ENCODE results near the gene IYD.

Gene IYD

GRCh38 chr6:150368762-150369161 lies at the start of gene IYD:
Gene IYD, plus strand, starts transcription at chr6:150369012. Its CDS starts 20 bp downstream, at chr6:150369032.
- no peaks in the 10 kb centered on the region for H4K20me1 ChIP-seq (ENCODE audit: insufficient read depth, low read length)
- no peaks in the 10 kb centered on the region for H3K9me3 ChIP-seq (ENCODE audit: insufficient read depth, low read length, severe bottlenecking)
- H3K9ac ChIP-seq (ENCODE audit: low read depth, low read length) = no peak within 1 kb of the TSS
- no peaks in the 10 kb centered on the region for H3K4me1 ChIP-seq (ENCODE audit: insufficient read depth, low read length)
- no peak within 1 kb of the TSS for H2AFZ ChIP-seq (ENCODE audit: low read depth, low read length)
- no peaks in the 10 kb centered on the region for H3K36me3 ChIP-seq (ENCODE audit: insufficient read depth, low read length)
- DNase-seq (no peak), ATAC-seq (ENCODE audit: insufficient read depth, low read depth) (no peak)
- no peak within 1 kb of the TSS for H3K27ac ChIP-seq (ENCODE audit: low read length)
- no peak within 1 kb of the TSS for H3K4me3 ChIP-seq (ENCODE audit: low read depth in 1 of 2, low read length in 2 of 2)
- peaks cover 12% of the 10 kb centered on the region for H3K27me3 ChIP-seq (ENCODE audit: insufficient read depth, low read length, poor library complexity)
- TF ChIP-seq CTCF (IDR thresholded peaks at IDR 0.05; ENCODE audit: borderline replicate concordance, extremely low read depth, low read length, poor library complexity, severe bottlenecking) (no peak), EZH2 (IDR thresholded peaks at IDR 0.05; ENCODE audit: borderline replicate concordance, low read depth, low read length, severe bottlenecking) (no peak)
- no peak within 1 kb of the TSS for H3K4me2 ChIP-seq (ENCODE audit: insufficient read depth, low read length)
- no peaks in the 10 kb centered on the region for H3K79me2 ChIP-seq (ENCODE audit: insufficient read depth, low read length)

- no peak for TF ChIP-seq EZH2 (IDR thresholded peaks at IDR 0.05; ENCODE audit: borderline replicate concordance, low read depth, low read length, severe bottlenecking)
- no peak for TF ChIP-seq CTCF (IDR thresholded peaks at IDR 0.05; ENCODE audit: borderline replicate concordance, extremely low read depth, low read length, poor library complexity, severe bottlenecking)
- Histone ChIP-seq H4K20me1 (ENCODE audit: insufficient read depth, low read length) (no peaks in the 10 kb centered on the region), H3K36me3 (ENCODE audit: insufficient read depth, low read length) (no peaks in the 10 kb centered on the region), H3K4me1 (ENCODE audit: insufficient read depth, low read length) (no peaks in the 10 kb centered on the region), H3K9ac (ENCODE audit: low read depth, low read length) (no peak overlapping the region), H3K9me3 (ENCODE audit: insufficient read depth, low read length, severe bottlenecking) (no peaks in the 10 kb centered on the region), H3K27ac (ENCODE audit: low read length) (no peak overlapping the region), H3K27me3 (ENCODE audit: insufficient read depth, low read length, poor library complexity) (peaks cover 32% of the 10 kb centered on the region), H2AFZ (ENCODE audit: low read depth, low read length) (no peak overlapping the region), H3K4me2 (ENCODE audit: insufficient read depth, low read length) (no peak overlapping the region), H3K4me3 (ENCODE audit: low read depth in 1 of 2, low read length in 2 of 2) (no peak overlapping the region), H3K79me2 (ENCODE audit: insufficient read depth, low read length) (no peaks in the 10 kb centered on the region)
- ATAC-seq (ENCODE audit: insufficient read depth, low read depth) = no peak
- no peak for DNase-seq
Observed at GRCh38 chr6:150319924-150320323, 48.9 kb upstream of the IYD start.

- Histone ChIP-seq H3K9ac (ENCODE audit: low read depth, low read length) (no peak overlapping the region), H4K20me1 (ENCODE audit: insufficient read depth, low read length) (no peaks in the 10 kb centered on the region), H3K79me2 (ENCODE audit: insufficient read depth, low read length) (no peaks in the 10 kb centered on the region), H3K27me3 (ENCODE audit: insufficient read depth, low read length, poor library complexity) (peaks cover 34% of the 10 kb centered on the region), H3K9me3 (ENCODE audit: insufficient read depth, low read length, severe bottlenecking) (no peaks in the 10 kb centered on the region), H3K27ac (ENCODE audit: low read length) (no peak overlapping the region), H3K4me3 (ENCODE audit: low read depth in 1 of 2, low read length in 2 of 2) (no peak overlapping the region), H2AFZ (ENCODE audit: low read depth, low read length) (no peak overlapping the region), H3K36me3 (ENCODE audit: insufficient read depth, low read length) (no peaks in the 10 kb centered on the region), H3K4me1 (ENCODE audit: insufficient read depth, low read length) (no peaks in the 10 kb centered on the region), H3K4me2 (ENCODE audit: insufficient read depth, low read length) (no peak overlapping the region)
- no peak for TF ChIP-seq EZH2 (IDR thresholded peaks at IDR 0.05; ENCODE audit: borderline replicate concordance, low read depth, low read length, severe bottlenecking)
- no peak for TF ChIP-seq CTCF (IDR thresholded peaks at IDR 0.05; ENCODE audit: borderline replicate concordance, extremely low read depth, low read length, poor library complexity, severe bottlenecking)
- no peak for DNase-seq
- ATAC-seq (ENCODE audit: insufficient read depth, low read depth) = no peak
Observed at GRCh38 chr6:150320442-150320841, 48.4 kb upstream of the IYD start.

- TF ChIP-seq CTCF (IDR thresholded peaks at IDR 0.05; ENCODE audit: borderline replicate concordance, extremely low read depth, low read length, poor library complexity, severe bottlenecking) (no peak), EZH2 (IDR thresholded peaks at IDR 0.05; ENCODE audit: borderline replicate concordance, low read depth, low read length, severe bottlenecking) (no peak)
- DNase-seq (no peak), ATAC-seq (ENCODE audit: insufficient read depth, low read depth) (no peak)
- peaks cover 37% of the 10 kb centered on the region for H3K27me3 ChIP-seq (ENCODE audit: insufficient read depth, low read length, poor library complexity)
- no peaks in the 10 kb centered on the region for H3K36me3 ChIP-seq (ENCODE audit: insufficient read depth, low read length)
- H3K79me2 ChIP-seq (ENCODE audit: insufficient read depth, low read length) = no peaks in the 10 kb centered on the region
- H3K4me3 ChIP-seq (ENCODE audit: low read depth in 1 of 2, low read length in 2 of 2) = no peak overlapping the region
- H4K20me1 ChIP-seq (ENCODE audit: insufficient read depth, low read length) = no peaks in the 10 kb centered on the region
- H3K9ac ChIP-seq (ENCODE audit: low read depth, low read length) = no peak overlapping the region
- H3K4me2 ChIP-seq (ENCODE audit: insufficient read depth, low read length) = no peak overlapping the region
- H3K9me3 ChIP-seq (ENCODE audit: insufficient read depth, low read length, severe bottlenecking) = no peaks in the 10 kb centered on the region
- H2AFZ ChIP-seq (ENCODE audit: low read depth, low read length) = no peak overlapping the region
- H3K27ac ChIP-seq (ENCODE audit: low read length) = no peak overlapping the region
- no peaks in the 10 kb centered on the region for H3K4me1 ChIP-seq (ENCODE audit: insufficient read depth, low read length)
Observed at GRCh38 chr6:150322466-150322871, 46.3 kb upstream of the IYD start.

All from DND-41 (cell line).